NCI-H2107 (cell line): Measurements from ENCODE around the gene FBXO42.
"Not testable (repeated sequence)": the region's sequence is repeated elsewhere in the genome, so short reads cannot be mapped to it uniquely, and the experiment has no call there.

Experiments
- DNase-seq: peaks from one replicate; lab custom pipeline; 2025; lab: John Stamatoyannopoulos, UW

The FBXO42 gene

GRCh38 chr1:16260814-16261213 lies 91.5 kb downstream of the FBXO42 start:
- DNase-seq = no peak

DNA sequence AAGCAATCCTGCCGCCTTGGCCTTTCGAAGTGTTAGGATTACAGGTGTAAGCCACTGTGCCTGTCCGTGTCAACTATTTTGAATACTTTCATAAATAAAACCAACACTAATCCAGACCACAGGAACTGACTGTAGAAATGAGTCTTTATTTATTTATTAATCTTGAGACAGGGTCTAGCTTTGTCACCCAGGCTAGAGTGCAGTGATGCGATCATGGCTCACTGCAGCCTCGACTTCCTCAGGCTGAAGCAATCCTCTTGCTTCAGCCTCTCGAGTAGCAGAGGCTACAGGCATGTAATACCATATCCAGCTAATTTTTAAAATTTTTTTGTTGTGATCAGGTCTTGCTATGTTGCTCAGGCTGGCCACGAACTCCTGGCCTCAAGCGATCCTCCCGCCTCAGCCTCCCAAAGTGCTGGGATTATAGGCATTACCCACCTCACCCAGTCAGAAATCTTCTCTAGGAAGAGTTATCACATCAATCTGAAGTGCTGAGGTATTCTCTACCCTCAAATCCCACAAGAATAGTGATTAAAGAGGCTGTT lies 93.6 kb downstream of the FBXO42 start:
- DNase-seq = no peak

GRCh38 chr1:16257968-16258367 lies 94.3 kb downstream of the FBXO42 start:
- no peak for DNase-seq

- DNase-seq = not testable (repeated sequence)
Measured at GRCh38 chr1:16257556-16257955, 94.7 kb downstream of the FBXO42 start.

GRCh38 chr1:16256478-16256877 lies 95.8 kb downstream of the FBXO42 start:
- DNase-seq = no peak

DNA sequence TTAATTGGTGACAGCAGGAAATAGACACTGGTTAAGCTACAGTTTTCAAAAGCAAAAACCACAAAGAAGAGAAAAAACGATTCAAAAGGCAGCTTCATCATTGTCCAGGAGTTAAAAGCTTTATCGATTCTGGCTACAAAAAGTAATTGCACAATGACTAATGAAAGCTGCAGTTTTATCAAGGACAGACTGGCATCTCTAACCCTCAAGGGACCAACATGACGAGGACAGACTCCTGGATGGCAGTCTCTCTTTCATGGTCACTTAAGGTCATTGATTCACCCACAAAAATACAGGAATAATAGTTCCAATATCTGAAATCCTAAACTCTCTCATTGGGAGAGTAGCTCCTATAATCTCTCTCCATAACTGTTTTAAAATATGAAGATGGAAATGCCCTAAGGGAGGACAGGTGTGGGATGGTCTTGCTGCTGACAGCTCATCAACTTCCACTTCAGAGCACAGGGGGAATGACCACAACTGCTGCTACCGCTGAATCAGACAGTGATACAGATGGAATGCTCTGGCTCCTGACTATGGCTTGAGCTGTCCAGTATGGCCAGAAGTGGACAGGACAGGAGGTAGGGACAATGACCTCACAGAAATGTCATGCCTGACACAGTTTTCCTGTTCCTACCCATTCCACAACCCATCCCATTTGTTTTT lies 97.9 kb downstream of the FBXO42 start:
- no peak for DNase-seq

GRCh38 chr1:16253332-16253922 lies 98.9 kb downstream of the FBXO42 start:
- no peak for DNase-seq

DNA sequence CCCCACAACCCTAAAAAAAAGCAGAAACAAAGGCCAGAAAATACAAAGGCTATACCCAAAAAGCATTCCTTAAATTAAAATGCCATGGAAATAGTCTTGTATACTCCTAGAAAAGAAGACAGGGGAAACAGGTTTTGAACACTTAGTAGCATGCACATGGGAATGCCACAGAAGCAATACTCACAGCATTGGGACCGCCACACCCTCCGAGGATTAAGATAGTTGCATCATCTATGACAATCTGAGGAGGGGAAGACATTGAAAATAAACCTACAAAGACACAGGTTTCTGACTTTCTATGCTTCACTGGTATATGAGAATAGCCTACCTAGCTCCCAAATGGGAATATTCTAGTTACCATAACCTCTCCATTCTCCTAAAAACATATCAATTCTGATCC lies 99.4 kb downstream of the FBXO42 start:
- no peak for DNase-seq

GRCh38 chr1:16251381-16251780 lies 100.9 kb downstream of the FBXO42 start:
- DNase-seq = no peak

GRCh38 chr1:16250524-16251251 lies 101.6 kb downstream of the FBXO42 start:
- DNase-seq = no peak

DNA sequence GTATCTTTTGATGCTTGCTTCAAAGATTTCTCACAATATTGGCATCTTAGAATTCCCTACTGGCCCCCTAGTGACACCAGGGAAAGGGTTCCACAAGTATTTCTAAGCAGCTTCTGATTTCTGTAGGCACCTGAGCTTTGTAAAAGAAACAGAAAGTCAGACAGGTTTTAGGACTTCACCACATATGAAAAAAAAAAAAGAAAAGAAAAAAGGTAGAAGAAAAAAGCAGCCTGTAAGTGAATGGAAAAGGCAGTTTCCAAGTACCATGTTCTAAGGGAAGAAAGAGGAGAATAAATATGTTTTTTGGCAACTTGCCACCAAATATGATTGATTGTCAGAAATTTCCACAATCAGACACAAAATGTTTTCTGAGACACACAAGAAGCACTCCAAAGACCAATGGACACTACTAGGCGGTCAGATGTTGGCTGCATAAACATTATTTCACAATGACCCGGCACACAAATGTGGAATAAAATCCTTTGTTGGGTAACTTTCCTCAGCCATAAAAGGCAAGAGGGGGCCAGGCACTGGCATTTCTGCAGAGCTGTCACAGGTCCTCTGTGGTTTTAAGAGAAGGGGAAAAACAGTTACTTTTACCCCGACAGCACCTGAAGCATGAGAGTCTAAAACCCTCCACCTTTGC lies 102.6 kb downstream of the FBXO42 start:
- DNase-seq = no peak

GRCh38 chr1:16248603-16249516 lies 103.4 kb downstream of the FBXO42 start:
- peak; percentile 90 for DNase-seq

DNA sequence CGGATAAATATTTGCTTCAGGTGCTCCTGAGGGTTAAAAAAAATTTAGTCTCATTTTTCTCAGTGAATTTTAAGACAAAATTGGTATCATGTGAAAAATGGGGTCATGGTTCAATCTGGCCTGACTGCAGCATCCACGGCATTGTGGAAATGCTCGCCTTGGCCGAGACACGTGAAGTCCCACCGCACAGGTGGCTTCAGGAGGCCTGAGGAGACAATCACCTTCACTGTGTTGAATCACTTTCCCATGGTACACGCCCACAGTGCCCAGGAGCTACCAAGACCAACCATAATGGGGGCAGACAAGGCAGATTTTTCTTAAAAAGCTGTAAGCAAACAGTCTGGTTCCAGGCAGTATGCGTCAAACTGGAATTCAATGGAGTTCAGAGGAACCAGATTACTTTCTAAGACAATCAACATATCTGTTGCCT lies 104.3 kb downstream of the FBXO42 start:
- DNase-seq = no peak

DNA sequence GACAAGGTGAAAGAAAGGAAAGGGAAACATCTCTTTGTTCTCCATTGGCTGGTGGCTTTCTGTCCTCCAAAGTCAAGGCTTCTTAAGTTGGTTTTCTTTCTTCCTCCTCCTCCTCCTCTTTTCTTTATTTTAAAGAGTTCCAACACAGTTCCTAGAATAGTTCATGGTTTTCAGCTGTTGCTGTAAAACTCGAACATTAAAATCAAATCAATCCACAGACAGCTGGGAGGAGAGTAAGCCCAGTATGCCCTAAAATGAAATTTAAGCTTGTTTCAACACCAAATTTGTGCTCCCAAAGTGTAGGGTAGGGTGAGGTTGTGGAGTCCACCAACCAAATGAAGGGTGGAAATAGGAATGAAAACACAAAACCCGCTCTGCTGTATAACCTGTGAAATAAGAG lies 104.8 kb downstream of the FBXO42 start:
- DNase-seq = no peak

DNA sequence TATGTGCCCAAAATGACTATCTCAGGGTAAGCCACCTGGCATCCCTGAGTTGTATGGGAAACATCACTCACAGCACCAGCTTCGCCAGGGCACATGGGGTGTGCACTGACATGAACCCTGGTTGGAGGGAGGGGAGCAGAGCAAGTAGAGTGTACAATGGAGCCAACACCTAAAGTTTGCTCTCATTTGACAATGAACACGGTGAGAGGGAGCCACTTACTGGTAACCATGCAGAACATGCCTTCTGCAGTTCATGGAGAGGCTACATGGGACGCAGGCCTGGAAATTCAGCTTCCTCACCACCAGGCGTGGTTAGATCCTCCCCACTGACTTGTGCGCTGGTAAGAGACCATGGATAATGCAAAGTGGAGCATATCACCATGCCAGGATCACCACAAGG lies 105.3 kb downstream of the FBXO42 start:
- no peak for DNase-seq

- not testable (repeated sequence) for DNase-seq
Measured at GRCh38 chr1:16246239-16246638, 106.0 kb downstream of the FBXO42 start.

- no peak for DNase-seq
Measured at GRCh38 chr1:16245476-16246196, 106.6 kb downstream of the FBXO42 start.

DNA sequence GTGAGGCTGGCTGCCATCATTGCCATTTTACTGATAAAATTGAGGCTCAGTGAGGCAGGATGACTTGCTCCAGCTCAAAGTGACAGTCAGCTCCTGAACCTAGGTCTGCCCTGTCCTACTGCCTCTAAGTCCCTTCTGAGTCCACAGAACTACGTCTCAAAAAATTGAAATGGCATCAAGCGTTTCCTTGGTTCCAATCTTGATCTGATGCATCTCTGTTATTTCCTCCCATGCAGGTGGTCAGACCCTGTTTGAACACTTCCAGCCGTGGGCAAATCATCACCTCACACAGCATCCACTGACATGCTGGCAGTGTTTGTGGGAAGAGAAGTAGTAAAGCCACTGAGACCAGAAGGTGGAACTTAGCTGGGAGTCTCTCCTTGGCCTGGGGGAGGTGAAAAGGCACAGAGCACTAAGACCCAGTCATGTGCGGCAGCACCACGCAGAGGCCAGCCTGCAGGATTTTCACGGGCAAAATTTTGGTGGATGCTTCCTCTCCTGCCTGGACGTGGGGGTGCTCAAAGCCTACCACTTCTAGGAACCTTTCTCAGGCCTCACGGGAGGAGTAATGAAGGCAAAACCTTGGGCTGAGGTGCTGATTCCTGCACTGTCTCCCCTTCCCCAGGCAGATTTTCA lies 107.5 kb downstream of the FBXO42 start:
- no peak for DNase-seq

- peak; percentile 59 for DNase-seq
Measured at GRCh38 chr1:16243936-16244649, 108.2 kb downstream of the FBXO42 start.

- DNase-seq = no peak
Measured at GRCh38 chr1:16243215-16243610, 109.1 kb downstream of the FBXO42 start.
